Measurements from ENCODE around the gene ENTPD8.
A peak's percentile ranks its signal among the peaks of the same experiment; 100 is the strongest.

The ENTPD8 gene

DNA sequence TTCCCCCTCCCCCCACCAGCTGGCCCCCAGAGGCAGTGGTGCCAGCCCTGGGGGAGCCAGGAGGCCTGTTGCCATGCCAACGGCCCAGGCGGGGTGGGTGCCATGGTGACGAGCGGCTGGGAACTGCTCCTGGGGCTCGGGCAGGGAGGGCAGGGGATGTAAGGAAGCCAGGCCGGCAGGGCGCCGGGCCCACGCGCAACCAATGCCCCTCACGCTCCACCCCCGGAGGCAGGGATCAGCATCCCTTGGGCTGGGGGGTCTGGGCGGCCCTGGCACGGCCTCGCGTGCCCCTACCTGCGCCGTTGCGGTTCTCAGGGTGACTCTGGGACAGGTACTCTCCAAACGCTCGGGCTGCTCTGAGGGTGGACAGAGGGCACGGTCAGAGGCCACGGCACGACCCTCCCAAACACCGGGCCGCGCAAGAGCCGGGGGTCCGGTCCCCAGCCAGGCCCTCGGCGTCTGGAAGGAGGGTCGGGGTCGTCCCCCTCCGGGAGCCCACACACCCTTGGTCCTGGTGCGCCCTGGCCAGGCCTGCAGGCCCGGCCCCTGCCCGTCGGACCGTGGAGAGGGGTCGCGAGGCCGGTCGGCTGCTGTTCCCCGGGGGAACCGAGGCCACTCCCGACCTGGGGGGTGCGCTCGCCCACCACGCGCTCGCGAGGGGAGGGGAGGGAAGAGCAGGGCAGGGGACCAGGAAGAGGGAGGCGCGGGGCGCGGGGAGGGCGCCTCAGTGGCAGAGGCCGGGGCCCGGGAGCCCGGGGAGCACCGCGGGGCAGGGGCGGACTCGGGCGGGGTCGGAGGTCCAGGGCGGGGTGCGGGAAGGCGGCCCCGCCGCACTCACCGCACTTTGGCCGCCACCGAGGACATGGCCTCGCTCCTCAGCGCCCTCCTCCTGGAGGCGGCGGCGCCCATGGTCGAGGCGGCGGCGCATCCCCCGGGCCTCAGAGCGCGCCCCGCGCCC is 17.3 kb upstream of the ENTPD8 start:
- Histone ChIP-seq H3K9me3 (ENCODE audit: severe bottlenecking) (no peaks in the 10 kb centered on the region), H3K27ac (ENCODE audit: poor library complexity, severe bottlenecking) (peak overlapping the region; percentile 11), H3K4me3 (ENCODE audit: severe bottlenecking) (peak overlapping the region; percentile 69), H3K27me3 (ENCODE audit: insufficient read depth, poor library complexity, severe bottlenecking) (no peaks in the 10 kb centered on the region), H3K36me3 (ENCODE audit: low read depth) (peaks cover 20% of the 10 kb centered on the region), H3K4me1 (ENCODE audit: insufficient read depth, poor library complexity, severe bottlenecking) (no peaks in the 10 kb centered on the region)
- ATAC-seq (ENCODE audit: low read depth): peak; percentile 11
- TF ChIP-seq, protein P1, sequence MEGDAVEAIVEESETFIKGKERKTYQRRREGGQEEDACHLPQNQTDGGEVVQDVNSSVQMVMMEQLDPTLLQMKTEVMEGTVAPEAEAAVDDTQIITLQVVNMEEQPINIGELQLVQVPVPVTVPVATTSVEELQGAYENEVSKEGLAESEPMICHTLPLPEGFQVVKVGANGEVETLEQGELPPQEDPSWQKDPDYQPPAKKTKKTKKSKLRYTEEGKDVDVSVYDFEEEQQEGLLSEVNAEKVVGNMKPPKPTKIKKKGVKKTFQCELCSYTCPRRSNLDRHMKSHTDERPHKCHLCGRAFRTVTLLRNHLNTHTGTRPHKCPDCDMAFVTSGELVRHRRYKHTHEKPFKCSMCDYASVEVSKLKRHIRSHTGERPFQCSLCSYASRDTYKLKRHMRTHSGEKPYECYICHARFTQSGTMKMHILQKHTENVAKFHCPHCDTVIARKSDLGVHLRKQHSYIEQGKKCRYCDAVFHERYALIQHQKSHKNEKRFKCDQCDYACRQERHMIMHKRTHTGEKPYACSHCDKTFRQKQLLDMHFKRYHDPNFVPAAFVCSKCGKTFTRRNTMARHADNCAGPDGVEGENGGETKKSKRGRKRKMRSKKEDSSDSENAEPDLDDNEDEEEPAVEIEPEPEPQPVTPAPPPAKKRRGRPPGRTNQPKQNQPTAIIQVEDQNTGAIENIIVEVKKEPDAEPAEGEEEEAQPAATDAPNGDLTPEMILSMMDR (IDR thresholded peaks at IDR 0.05; ENCODE audit: poor library complexity, severe bottlenecking): no peak
- peak; percentile 67 for DNase-seq (ENCODE audit: low spot score)

DNA sequence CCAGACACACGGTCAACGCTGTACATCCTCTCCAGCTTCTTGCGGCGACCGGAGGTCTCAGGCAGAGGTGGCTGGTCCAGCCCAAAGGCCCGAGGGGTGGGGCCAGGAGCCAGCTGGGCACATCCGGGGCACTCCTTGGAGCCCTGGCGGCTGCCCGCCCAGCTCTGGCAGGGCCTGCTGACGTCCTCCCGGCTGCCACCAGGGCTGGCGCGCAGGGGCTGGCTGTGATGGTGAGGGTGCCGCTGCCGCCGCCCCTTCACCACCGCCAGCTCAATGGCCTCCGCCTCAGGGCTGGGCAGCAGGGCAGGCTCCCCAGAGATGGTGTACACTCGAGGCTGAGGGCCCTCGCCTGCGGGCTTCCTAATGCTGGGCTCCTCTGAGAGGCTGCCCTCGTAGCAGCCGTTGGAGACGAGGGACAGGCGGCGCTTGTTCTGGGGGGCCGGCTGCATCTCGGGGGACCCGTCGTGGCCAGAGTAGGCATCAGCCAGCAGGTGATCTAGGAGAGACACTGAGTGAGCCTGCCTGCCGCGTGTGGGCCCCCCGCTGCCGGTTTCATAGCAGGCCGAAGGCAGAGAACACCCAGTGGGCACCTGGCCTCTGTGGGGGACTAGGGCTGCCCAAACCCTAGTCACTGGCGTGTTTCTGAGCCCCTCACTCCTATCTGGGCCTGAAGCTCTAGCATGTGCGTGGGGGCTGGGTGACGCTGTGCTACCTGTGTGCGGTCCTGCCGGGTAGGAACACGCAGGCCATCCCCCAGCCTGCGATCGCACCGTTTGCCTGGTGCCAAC is 16.4 kb upstream of the ENTPD8 start:
- no peak overlapping the region for H3K27ac ChIP-seq (ENCODE audit: poor library complexity, severe bottlenecking)
- H3K4me3 ChIP-seq (ENCODE audit: severe bottlenecking): peak overlapping the region; percentile 69

DNA sequence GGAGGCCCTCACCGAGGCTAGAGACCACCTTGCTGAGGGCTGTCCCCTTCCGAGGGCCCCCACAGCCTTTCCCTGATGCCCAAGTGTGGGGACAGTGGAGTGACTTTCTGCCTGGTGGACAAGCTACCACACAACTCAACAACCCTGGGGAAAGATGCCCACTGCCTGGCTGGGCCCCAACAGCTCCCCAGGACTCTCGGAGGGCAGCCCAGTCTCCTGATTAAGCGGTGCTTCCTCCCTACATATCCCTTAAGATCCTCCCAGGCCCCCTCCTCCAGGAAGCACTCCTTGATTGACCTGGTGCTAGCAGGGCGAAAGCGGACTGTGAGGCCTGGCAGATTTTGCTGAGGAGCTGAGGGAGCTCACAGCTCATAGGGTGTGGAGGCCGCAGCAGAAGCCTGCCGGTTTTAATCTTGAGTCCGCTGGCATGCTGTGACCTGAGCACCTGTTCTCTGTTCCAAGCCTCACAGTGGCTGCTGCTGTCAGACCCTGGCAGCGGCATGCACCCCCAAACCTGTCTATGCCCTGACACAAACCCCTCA is 15.8 kb upstream of the ENTPD8 start:
- TF ChIP-seq, protein P1 (IDR thresholded peaks at IDR 0.05; ENCODE audit: poor library complexity, severe bottlenecking): no peak
- Histone ChIP-seq H3K9me3 (ENCODE audit: severe bottlenecking) (no peaks in the 10 kb centered on the region), H3K36me3 (ENCODE audit: low read depth) (peaks cover 32% of the 10 kb centered on the region), H3K27ac (ENCODE audit: poor library complexity, severe bottlenecking) (no peak overlapping the region), H3K4me1 (ENCODE audit: insufficient read depth, poor library complexity, severe bottlenecking) (no peaks in the 10 kb centered on the region), H3K27me3 (ENCODE audit: insufficient read depth, poor library complexity, severe bottlenecking) (no peaks in the 10 kb centered on the region), H3K4me3 (ENCODE audit: severe bottlenecking) (no peak overlapping the region)
- ATAC-seq (ENCODE audit: low read depth) (no peak), DNase-seq (ENCODE audit: low spot score) (no peak)

More for the DNA sequence above, 16.4 kb upstream of the ENTPD8 start:
- H3K27me3 ChIP-seq (ENCODE audit: insufficient read depth, poor library complexity, severe bottlenecking): no peaks in the 10 kb centered on the region
- DNase-seq (ENCODE audit: low spot score): peak; percentile 52
- TF ChIP-seq, protein P1 (IDR thresholded peaks at IDR 0.05; ENCODE audit: poor library complexity, severe bottlenecking): no peak
- peaks cover 28% of the 10 kb centered on the region for H3K36me3 ChIP-seq (ENCODE audit: low read depth)
- no peaks in the 10 kb centered on the region for H3K9me3 ChIP-seq (ENCODE audit: severe bottlenecking)
- no peak for ATAC-seq (ENCODE audit: low read depth)
- H3K4me1 ChIP-seq (ENCODE audit: insufficient read depth, poor library complexity, severe bottlenecking): no peaks in the 10 kb centered on the region

DNA sequence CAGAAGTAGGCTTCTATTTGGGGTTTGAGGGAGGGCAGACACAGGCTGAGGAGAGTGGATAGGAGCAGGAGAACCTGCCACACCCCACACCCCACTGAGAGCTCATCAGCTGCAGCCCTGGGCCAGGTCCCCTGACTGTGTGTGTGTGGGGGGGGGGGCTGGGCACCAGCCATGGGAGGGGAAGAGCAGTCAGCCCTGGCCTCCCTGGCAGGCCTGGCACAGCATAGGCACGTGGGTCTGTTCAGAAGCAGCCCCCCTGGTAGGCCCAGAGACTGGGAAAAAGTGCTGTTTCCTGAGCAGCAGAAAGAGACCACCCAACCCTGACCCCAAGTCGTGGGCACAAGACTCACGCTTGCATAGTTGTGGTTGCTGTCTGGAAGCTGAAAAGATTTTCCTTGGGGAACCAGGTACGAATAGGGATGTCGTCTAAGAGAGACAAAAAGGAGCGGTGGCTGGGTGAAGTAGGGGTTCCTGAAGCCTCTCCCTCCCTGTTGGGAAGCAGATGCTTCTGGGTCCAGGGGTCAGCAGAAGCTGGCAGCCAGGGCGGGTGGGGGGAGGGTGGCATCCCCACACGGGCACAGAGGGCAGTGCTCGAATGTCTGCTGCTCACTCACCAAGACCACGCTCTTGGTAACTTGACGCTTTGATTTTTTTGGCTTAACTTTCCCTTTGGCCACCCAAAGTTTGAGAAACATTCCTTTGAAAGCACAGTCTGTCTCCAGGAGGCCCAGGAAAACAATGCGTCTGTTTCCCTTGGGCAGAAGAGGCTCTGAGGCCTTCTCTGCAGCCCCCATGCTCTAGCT is 15.1 kb upstream of the ENTPD8 start:
- no peak overlapping the region for H3K27ac ChIP-seq (ENCODE audit: poor library complexity, severe bottlenecking)
- DNase-seq (ENCODE audit: low spot score) (no peak), ATAC-seq (ENCODE audit: low read depth) (no peak)
- H3K36me3 ChIP-seq (ENCODE audit: low read depth): peaks cover 32% of the 10 kb centered on the region
- no peaks in the 10 kb centered on the region for H3K27me3 ChIP-seq (ENCODE audit: insufficient read depth, poor library complexity, severe bottlenecking)
- H3K4me3 ChIP-seq (ENCODE audit: severe bottlenecking): no peak overlapping the region
- no peaks in the 10 kb centered on the region for H3K4me1 ChIP-seq (ENCODE audit: insufficient read depth, poor library complexity, severe bottlenecking)
- no peaks in the 10 kb centered on the region for H3K9me3 ChIP-seq (ENCODE audit: severe bottlenecking)
- TF ChIP-seq, protein P1 (IDR thresholded peaks at IDR 0.05; ENCODE audit: poor library complexity, severe bottlenecking): no peak
